A673 (cell line): Measurements from ENCODE around the gene AGAP1. TPM values are rescaled to one million over a fixed set of nuclear protein-coding genes. Genes with fewer than 3 reads are reported as not detected.
"Not testable (repeated sequence)": the region's sequence is repeated elsewhere in the genome, so short reads cannot be mapped to it uniquely, and the experiment has no call there.

Experiments
- BruUV-seq: library from RNA; stranded (reverse); fragments of 400-500 nt; replicated peaks from 2 replicates; lab custom pipeline; 2021; lab: Mats Ljungman, UMichigan
- CTCF ChIA-PET: fragments of 300-600 bp; sonication (Branson Sonifier 250); formaldehyde crosslinking; loops from one replicate; lab custom pipeline; 2022; ENCODE audit warnings: antibody characterized with exemption; lab: Charles Lee
- POLR2A ChIA-PET: fragments of 300-600 bp; sonication (Branson Sonifier 250); formaldehyde crosslinking; loops from one replicate; lab custom pipeline; 2022; ENCODE audit warnings: antibody characterized with exemption; ENCODE audit not compliant: low non-redundant PET; lab: Charles Lee
- DNase-seq: peaks from one replicate; pipeline ENCODE4 v3.0.0-alpha.2; 2015; ENCODE audit warnings: low spot score
- H3K27ac ChIP-seq: fragments of 200-600 bp; sonication (generic); 2 replicates; pipeline ENCODE4 v1.5.1; 2016; ENCODE audit warnings: mixed run types, low read depth, mild to moderate bottlenecking, mixed read lengths, antibody characterized with exemption, low read length; ENCODE audit not compliant: poor library complexity, severe bottlenecking
- H3K27me3 ChIP-seq: fragments of 200-600 bp; sonication (generic); replicated peaks from 2 replicates; pipeline ENCODE4 v1.6.1; 2017; ENCODE audit warnings: mixed run types, low read depth, mild to moderate bottlenecking, mixed read lengths, antibody characterized with exemption, low read length; ENCODE audit not compliant: insufficient read depth, poor library complexity
- H3K36me3 ChIP-seq: fragments of 200-600 bp; sonication (generic); 2 replicates; pipeline ENCODE4 v1.6.1; 2016; ENCODE audit warnings: mixed run types, mild to moderate bottlenecking, mixed read lengths, antibody characterized with exemption, low read length; ENCODE audit not compliant: insufficient read depth, poor library complexity, severe bottlenecking
- H3K4me1 ChIP-seq: fragments of 200-600 bp; sonication (generic); 2 replicates; pipeline ENCODE4 v1.6.1; 2017; ENCODE audit warnings: mixed run types, mild to moderate bottlenecking, mixed read lengths, antibody characterized with exemption, low read length; ENCODE audit not compliant: insufficient read depth, poor library complexity, severe bottlenecking
- H3K4me3 ChIP-seq: fragments of 200-600 bp; sonication (generic); 2 replicates; pipeline ENCODE4 v1.5.1; 2016; ENCODE audit warnings: low read depth, mixed run types, mild to moderate bottlenecking, mixed read lengths, low read length; ENCODE audit not compliant: poor library complexity, severe bottlenecking
- H3K9me3 ChIP-seq: fragments of 200-600 bp; sonication (generic); 2 replicates; pipeline ENCODE4 v1.6.1; 2016; ENCODE audit warnings: mixed run types, low read depth, mild to moderate bottlenecking, mixed read lengths, antibody characterized with exemption, low read length; ENCODE audit not compliant: poor library complexity, severe bottlenecking
- EZH2 ChIP-seq: fragments of 200-600 bp; sonication (generic); IDR thresholded peaks from 2 replicates; pipeline ENCODE4 v1.6.1; 2017; ENCODE audit warnings: borderline replicate concordance, low read depth, mild to moderate bottlenecking, mixed read lengths, antibody characterized with exemption, low read length; ENCODE audit not compliant: poor library complexity, severe bottlenecking
- intact Hi-C: fragments of 100-400 bp; cut with micrococcal nuclease; formaldehyde crosslinking; loops from one replicate; pipeline ENCODE4 v1.10.0; 2022; ENCODE audit not compliant: unreplicated experiment
- total RNA-seq: library from RNA; stranded (reverse); gene quantifications from 2 replicates; pipeline ENCODE4 v1.2.3, GENCODE V29; 2021
- TF ChIP-seq, protein P1 (sequence below): fragments of 300-800, 200-600 bp; sonication (generic); conservative IDR thresholded peaks from 2 replicates; pipeline ENCODE4 v1.5.1; 2017; ENCODE audit warnings: low read depth, mild to moderate bottlenecking, antibody characterized with exemption, low read length, moderate library complexity, mixed read lengths

Gene AGAP1
- total RNA-seq, 1 experiment from 2014 or later, result 25.3 TPM

- no peak overlapping the region for H3K4me3 ChIP-seq
Measured at GRCh38 chr2:236061497-236061896, 567.7 kb downstream of the AGAP1 start.

GRCh38 chr2:236061899-236062298 lies 568.1 kb downstream of the AGAP1 start:
- BruUV-seq, result no TSS peak
- H3K4me1 ChIP-seq, result no peaks in the 10 kb centered on the region
- no peak overlapping the region for H3K27ac ChIP-seq
- no peak overlapping the region for H3K4me3 ChIP-seq
- intact Hi-C loops, result no loop called here
- DNase-seq, result no peak
- no peaks in the 10 kb centered on the region for H3K27me3 ChIP-seq
- ChIA-PET CTCF (no interaction called here), POLR2A (no interaction called here)
- H3K36me3 ChIP-seq, result no peaks in the 10 kb centered on the region
- TF ChIP-seq, protein P1, sequence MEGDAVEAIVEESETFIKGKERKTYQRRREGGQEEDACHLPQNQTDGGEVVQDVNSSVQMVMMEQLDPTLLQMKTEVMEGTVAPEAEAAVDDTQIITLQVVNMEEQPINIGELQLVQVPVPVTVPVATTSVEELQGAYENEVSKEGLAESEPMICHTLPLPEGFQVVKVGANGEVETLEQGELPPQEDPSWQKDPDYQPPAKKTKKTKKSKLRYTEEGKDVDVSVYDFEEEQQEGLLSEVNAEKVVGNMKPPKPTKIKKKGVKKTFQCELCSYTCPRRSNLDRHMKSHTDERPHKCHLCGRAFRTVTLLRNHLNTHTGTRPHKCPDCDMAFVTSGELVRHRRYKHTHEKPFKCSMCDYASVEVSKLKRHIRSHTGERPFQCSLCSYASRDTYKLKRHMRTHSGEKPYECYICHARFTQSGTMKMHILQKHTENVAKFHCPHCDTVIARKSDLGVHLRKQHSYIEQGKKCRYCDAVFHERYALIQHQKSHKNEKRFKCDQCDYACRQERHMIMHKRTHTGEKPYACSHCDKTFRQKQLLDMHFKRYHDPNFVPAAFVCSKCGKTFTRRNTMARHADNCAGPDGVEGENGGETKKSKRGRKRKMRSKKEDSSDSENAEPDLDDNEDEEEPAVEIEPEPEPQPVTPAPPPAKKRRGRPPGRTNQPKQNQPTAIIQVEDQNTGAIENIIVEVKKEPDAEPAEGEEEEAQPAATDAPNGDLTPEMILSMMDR, result no peak
- no peak for TF ChIP-seq EZH2
- H3K9me3 ChIP-seq, result no peaks in the 10 kb centered on the region

More at GRCh38 chr2:236061497-236061896, 567.7 kb downstream of the AGAP1 start:
- CTCF ChIA-PET, result no interaction called here
- TF ChIP-seq, protein P1, result no peak
- TF ChIP-seq EZH2, result no peak
- Histone ChIP-seq H3K9me3 (no peaks in the 10 kb centered on the region), H3K4me1 (no peaks in the 10 kb centered on the region), H3K27me3 (no peaks in the 10 kb centered on the region), H3K36me3 (no peaks in the 10 kb centered on the region), H3K27ac (no peak overlapping the region)
- intact Hi-C loops, result no loop called here
- no peak for DNase-seq
- no TSS peak for BruUV-seq
- POLR2A ChIA-PET, result no interaction called here

- BruUV-seq, H3K4me3 ChIP-seq, H3K27ac ChIP-seq, H3K27me3 ChIP-seq, CTCF ChIA-PET, POLR2A ChIA-PET, H3K36me3 ChIP-seq, DNase-seq, H3K9me3 ChIP-seq, intact Hi-C loops, H3K4me1 ChIP-seq: not testable (repeated sequence)
Measured at GRCh38 chr2:236062806-236063205, 569.0 kb downstream of the AGAP1 start.

DNA sequence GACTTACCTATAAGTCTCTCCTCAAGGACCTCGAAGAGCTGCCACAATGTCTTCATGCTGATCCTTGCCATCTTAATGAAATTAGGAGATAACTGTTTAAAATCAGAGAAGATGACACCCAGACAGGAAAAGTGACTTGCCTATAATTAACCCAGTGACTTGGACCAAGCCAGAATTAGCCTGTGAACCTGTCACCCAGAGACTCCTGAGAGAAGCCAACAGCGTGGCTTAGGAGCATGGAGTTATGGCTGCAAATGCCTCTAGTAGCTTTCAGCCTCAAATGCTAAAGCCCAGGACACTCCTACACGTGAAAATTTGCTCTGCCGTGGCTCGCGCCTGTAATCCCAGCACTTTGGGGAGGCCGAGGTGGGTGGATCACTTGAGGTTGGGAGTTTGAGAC lies 570.2 kb downstream of the AGAP1 start:
- CTCF ChIA-PET, result no interaction called here
- POLR2A ChIA-PET, result no interaction called here

More for the DNA sequence above, 570.2 kb downstream of the AGAP1 start:
- no TSS peak for BruUV-seq
- Histone ChIP-seq H3K9me3 (no peaks in the 10 kb centered on the region), H3K27me3 (no peaks in the 10 kb centered on the region), H3K36me3 (no peaks in the 10 kb centered on the region), H3K27ac (no peak overlapping the region), H3K4me1 (no peaks in the 10 kb centered on the region), H3K4me3 (no peak overlapping the region)
- TF ChIP-seq, protein P1, result no peak
- DNase-seq, result no peak
- intact Hi-C loops, result no loop called here
